Endothelial cell of umbilical vein (primary cell): ENCODE measurements around the gene REC8. TPM values are rescaled to one million over a fixed set of nuclear protein-coding genes. Genes with fewer than 3 reads are reported as not detected.

Experiments used
- BruUV-seq: library from RNA; stranded (reverse); fragments of 400-500 nt; replicated peaks from 2 replicates; lab custom pipeline; 2021; lab: Mats Ljungman, UMichigan
- CTCF ChIA-PET: fragments of 300-600, 350-600 bp; sonication (Branson Sonifier 250); formaldehyde crosslinking; loops from one replicate; lab custom pipeline; 2021; ENCODE audit warnings: antibody characterized with exemption, inconsistent platforms; lab: Charles Lee
- POLR2A ChIA-PET: fragments of 300-600, 350-600 bp; sonication (Branson Sonifier 250); formaldehyde crosslinking; loops from one replicate; lab custom pipeline; 2021; ENCODE audit warnings: antibody characterized with exemption, inconsistent platforms; lab: Charles Lee
- DNase-seq: peaks from one replicate; pipeline ENCODE4 v3.0.0-alpha.2; 2011; ENCODE audit warnings: low read depth, low spot score
- FAIRE-seq: peaks from 2 replicates; lab custom pipeline; 2011; peaks lifted over from hg19 to GRCh38; lab: Jason Lieb, UNC
- H2AFZ ChIP-seq: 2 replicates; pipeline ENCODE4 v1.6.0; 2012; ENCODE audit warnings: low read depth, low read length, control low read depth, inconsistent platforms
- H3K27ac ChIP-seq: 2 replicates; pipeline ENCODE4 v1.5.1; 2011; ENCODE audit warnings: low read depth, mild to moderate bottlenecking, control low read depth, low read length, moderate library complexity; ENCODE audit not compliant: insufficient read depth
- H3K27me3 ChIP-seq, 2 experiments: 2 replicates each; pipeline versions ENCODE4 v1.6.0 to v1.6.1; 2011; ENCODE audit warnings: low read length in 2 of 2, mixed read lengths in 1 of 2; ENCODE audit not compliant: control insufficient read depth in 2 of 2, insufficient read depth in 2 of 2
- H3K36me3 ChIP-seq, 2 experiments: 2 replicates in 1 of 2; 3 replicates in 1 of 2; pipeline ENCODE4 v1.5.1; 2011; ENCODE audit warnings: low read length in 2 of 2, mild to moderate bottlenecking in 1 of 2, moderate library complexity in 1 of 2; ENCODE audit not compliant: control insufficient read depth in 2 of 2, insufficient read depth in 2 of 2; ENCODE audit errors: extremely low read depth in 1 of 2
- H3K4me1 ChIP-seq: 3 replicates; pipeline ENCODE4 v1.5.1; 2011; ENCODE audit warnings: mild to moderate bottlenecking, low read length; ENCODE audit not compliant: control insufficient read depth, insufficient read depth; ENCODE audit errors: extremely low read depth
- H3K4me2 ChIP-seq: 2 replicates; pipeline ENCODE4 v1.6.1; 2011; ENCODE audit warnings: low read length, control low read depth, mixed read lengths; ENCODE audit not compliant: insufficient read depth
- H3K4me3 ChIP-seq, 3 experiments: fragments of 200-600 bp in 1 of 3; sonication (generic), shearing (Covaris generic) in 1 of 3; replicated peaks in 1 of 3; 2 replicates each; pipeline ENCODE4 v1.5.1; 2011 to 2016; ENCODE audit warnings: control low read depth in 3 of 3, low read length in 3 of 3, mild to moderate bottlenecking in 2 of 3, inconsistent platforms in 1 of 3, low read depth in 1 of 3, moderate library complexity in 1 of 3; ENCODE audit not compliant: insufficient read depth in 1 of 3
- H3K79me2 ChIP-seq: 2 replicates; pipeline ENCODE4 v1.6.0; 2012; ENCODE audit warnings: low read length, inconsistent platforms; ENCODE audit not compliant: control insufficient read depth, insufficient read depth
- H3K9ac ChIP-seq: replicated peaks from 2 replicates; pipeline ENCODE3; 2011; ENCODE audit warnings: low read length, control low read depth; ENCODE audit not compliant: insufficient read depth; ENCODE audit errors: extremely low read depth
- H3K9me1 ChIP-seq: replicated peaks from 3 replicates; pipeline ENCODE4 v1.6.0; 2011; ENCODE audit warnings: mild to moderate bottlenecking, low read length; ENCODE audit not compliant: control insufficient read depth, insufficient read depth; ENCODE audit errors: extremely low read depth
- H3K9me3 ChIP-seq: replicated peaks from 2 replicates; pipeline ENCODE4 v1.5.1; 2012; ENCODE audit warnings: low read length, inconsistent platforms; ENCODE audit not compliant: control insufficient read depth, insufficient read depth
- H4K20me1 ChIP-seq: replicated peaks from 2 replicates; pipeline ENCODE3; 2011; ENCODE audit warnings: mild to moderate bottlenecking, low read length; ENCODE audit not compliant: control insufficient read depth, insufficient read depth; ENCODE audit errors: extremely low read depth
- CTCF ChIP-seq, 2 donors: IDR thresholded peaks; 1 replicate in 1 of 2; 2 replicates in 1 of 2; pipeline ENCODE4 v1.5.1; 2011; ENCODE audit warnings: low read length in 2 of 2, mild to moderate bottlenecking in 2 of 2, moderate library complexity in 2 of 2, control low read depth in 1 of 2, inconsistent platforms in 1 of 2, low read depth in 1 of 2; ENCODE audit not compliant: insufficient read depth in 1 of 2; ENCODE audit errors: extremely low read depth in 1 of 2
- EZH2 ChIP-seq: IDR thresholded peaks from 2 replicates; pipeline ENCODE4 v1.6.1; 2012; ENCODE audit warnings: borderline replicate concordance, low read depth, mild to moderate bottlenecking, moderate library complexity, low read length, inconsistent platforms; ENCODE audit not compliant: severe bottlenecking
- FOS ChIP-seq: IDR thresholded peaks from 2 replicates; pipeline ENCODE4 v1.6.1; 2011; ENCODE audit warnings: mild to moderate bottlenecking, low read length, moderate library complexity, borderline replicate concordance; ENCODE audit not compliant: insufficient read depth
- GATA2 ChIP-seq: IDR thresholded peaks from 2 replicates; pipeline ENCODE4 v1.7.0; 2011; ENCODE audit warnings: low read depth, mild to moderate bottlenecking, moderate library complexity, mixed read lengths, low read length; ENCODE audit not compliant: insufficient read length, insufficient read depth
- JUN ChIP-seq: IDR thresholded peaks from 2 replicates; pipeline ENCODE4 v1.6.1; 2011; ENCODE audit warnings: borderline replicate concordance, low read depth; ENCODE audit not compliant: insufficient read length, insufficient read depth
- MYC ChIP-seq: IDR thresholded peaks from one replicate; pipeline ENCODE4 v1.6.1; 2011; ENCODE audit warnings: mild to moderate bottlenecking, low read depth, low read length
- POLR2A ChIP-seq: IDR thresholded peaks from 2 replicates; pipeline ENCODE4 v1.6.1; 2012; ENCODE audit warnings: low read depth, mild to moderate bottlenecking, control low read depth, low read length
- POLR2AphosphoS5 ChIP-seq: IDR thresholded peaks from 2 replicates; pipeline ENCODE4 v1.6.1; 2012; ENCODE audit warnings: low read depth, mild to moderate bottlenecking, control low read depth, low read length, moderate library complexity; ENCODE audit not compliant: insufficient read depth
- dilution Hi-C: fragments of 300-500 bp; cut with MboI; formaldehyde crosslinking; loops from one replicate; pipeline ENCODE4 v1.15.0; 2019; ENCODE audit warnings: low sequenced_read_pairs; ENCODE audit not compliant: extremely low pct_ligation_motif_present
- intact Hi-C: fragments of 100-400 bp; cut with micrococcal nuclease; formaldehyde crosslinking; loops from one replicate; pipeline ENCODE4 v1.10.0; 2022
- polyA plus RNA-seq, 4 experiments: library from polyadenylated mRNA; depleted of rRNA in 3 of 4; stranded (reverse) in 3 of 4; unstranded in 1 of 4; fragments of >200 nt; gene quantifications; 2 replicates each; pipeline versions ENCODE4 v1.2.1 to v1.2.3, GENCODE V29; 2011 to 2012; ENCODE audit warnings: missing spikeins in 1 of 4
- total RNA-seq: library from RNA; stranded (reverse); gene quantifications from 2 replicates; pipeline ENCODE4 v1.2.3, GENCODE V29; 2021
- TF ChIP-seq, protein P1 (sequence below): IDR thresholded peaks from 2 replicates; pipeline ENCODE4 v1.6.1; 2011; ENCODE audit not compliant: insufficient read depth, insufficient read length

The REC8 gene
- total and polyA plus RNA-seq, 2 donors (not counting 3 experiments of a cell fraction or from before 2014, with no cell fraction given), result 12.5 to 33.6 TPM

GRCh38 chr14:24207625-24208024 lies 35.7 kb downstream of the REC8 start:
- Histone ChIP-seq H3K4me3 (no peak overlapping the region), H3K9ac (no peak overlapping the region), H2AFZ (no peak overlapping the region), H3K4me2 (no peak overlapping the region), H4K20me1 (no peaks in the 10 kb centered on the region), H3K27me3 (no peaks in the 10 kb centered on the region), H3K27ac (no peak overlapping the region), H3K9me1 (no peaks in the 10 kb centered on the region), H3K4me1 (no peaks in the 10 kb centered on the region), H3K36me3 (peaks cover 6 to 32% of the 10 kb centered on the region in 2 experiments), H3K79me2 (no peaks in the 10 kb centered on the region), H3K9me3 (no peaks in the 10 kb centered on the region)
- no peak for TF ChIP-seq EZH2
- TF ChIP-seq, protein P1, sequence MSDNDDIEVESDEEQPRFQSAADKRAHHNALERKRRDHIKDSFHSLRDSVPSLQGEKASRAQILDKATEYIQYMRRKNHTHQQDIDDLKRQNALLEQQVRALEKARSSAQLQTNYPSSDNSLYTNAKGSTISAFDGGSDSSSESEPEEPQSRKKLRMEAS, result no peak
- no peak for TF ChIP-seq POLR2AphosphoS5
- TF ChIP-seq MYC, result no peak
- TF ChIP-seq FOS, result no peak
- no peak for TF ChIP-seq CTCF (IDR thresholded peaks at IDR 0.05; ENCODE audit: extremely low read depth in 1 of 2, insufficient read depth in 1 of 2, low read depth in 1 of 2, low read length in 2 of 2)
- TF ChIP-seq POLR2A, result no peak
- no peak for TF ChIP-seq JUN
- TF ChIP-seq GATA2, result no peak
- BruUV-seq, result no TSS peak
- dilution Hi-C loops, result no loop called here
- no peak for FAIRE-seq
- intact Hi-C loops, result no loop called here
- ChIA-PET POLR2A (no interaction called here), CTCF (interaction anchor here (0.9 kb wide), 1 partner anchor 89 kb away, joined by 3 read pairs; no protein-coding TSS in a partner anchor)
- no peak for DNase-seq
